Measurements from ENCODE around the gene MSLN. TPM values are rescaled to one million over a fixed set of nuclear protein-coding genes. Genes with fewer than 3 reads are reported as not detected.

The MSLN gene
- total RNA-seq, 1 donor from 2014 or later = 93.3 TPM

- H3K4me3 ChIP-seq = peak overlapping the region; percentile 58
- H3K27me3 ChIP-seq = peaks cover 16% of the 10 kb centered on the region
- peaks cover 20% of the 10 kb centered on the region for H3K4me1 ChIP-seq
- peaks cover 8% of the 10 kb centered on the region for H3K36me3 ChIP-seq
- no peak for TF ChIP-seq CTCF (IDR thresholded peaks at IDR 0.05)
- intact Hi-C loops (cut with DNase I) = no loop called here
- peak; percentile 1 for ATAC-seq
- no peak for DNase-seq
- H3K27ac ChIP-seq = peak overlapping the region; percentile 47
- H3K9me3 ChIP-seq = no peaks in the 10 kb centered on the region
Measured at GRCh38 chr16:727291-727977, 33.1 kb upstream of the MSLN start.

GRCh38 chr16:728131-728889, 32.2 kb upstream of the MSLN start:
- ATAC-seq (peak; percentile 69), DNase-seq (peak; percentile 88)
- peaks cover 20% of the 10 kb centered on the region for H3K4me1 ChIP-seq
- H3K27ac ChIP-seq = no peak overlapping the region
- peaks cover 8% of the 10 kb centered on the region for H3K36me3 ChIP-seq
- TF ChIP-seq CTCF (IDR thresholded peaks at IDR 0.05) = no peak
- intact Hi-C loops (cut with DNase I) = no loop called here
- H3K27me3 ChIP-seq = peaks cover 16% of the 10 kb centered on the region
- H3K4me3 ChIP-seq = peak overlapping the region; percentile 58
- no peaks in the 10 kb centered on the region for H3K9me3 ChIP-seq

GRCh38 chr16:728890-729744, 31.4 kb upstream of the MSLN start:
- peaks cover 8% of the 10 kb centered on the region for H3K36me3 ChIP-seq
- H3K4me1 ChIP-seq = peaks cover 20% of the 10 kb centered on the region
- TF ChIP-seq CTCF (IDR thresholded peaks at IDR 0.05) = no peak
- H3K4me3 ChIP-seq = no peak overlapping the region
- intact Hi-C loops (cut with DNase I) = no loop called here
- H3K27ac ChIP-seq = no peak overlapping the region
- peak; percentile 67 for DNase-seq
- peaks cover 16% of the 10 kb centered on the region for H3K27me3 ChIP-seq
- H3K9me3 ChIP-seq = no peaks in the 10 kb centered on the region
- ATAC-seq = no peak

GRCh38 chr16:729768-730665, 30.5 kb upstream of the MSLN start:
- no peak for TF ChIP-seq CTCF (IDR thresholded peaks at IDR 0.05)
- DNase-seq = peak; percentile 65
- intact Hi-C loops (cut with DNase I) = no loop called here
- Histone ChIP-seq H3K27ac (no peak overlapping the region), H3K4me3 (no peak overlapping the region), H3K9me3 (no peaks in the 10 kb centered on the region), H3K27me3 (peaks cover 16% of the 10 kb centered on the region), H3K36me3 (peaks cover 8% of the 10 kb centered on the region), H3K4me1 (peaks cover 20% of the 10 kb centered on the region)
- ATAC-seq = no peak

All from upper lobe of right lung (tissue), 1 donor.